GM21528 (cell line): ENCODE measurements around the gene TXN2.
"Not testable (repeated sequence)": the region's sequence is repeated elsewhere in the genome, so short reads cannot be mapped to it uniquely, and the experiment has no call there.

Experiments used
- ATAC-seq: cut with Tn5 transposase; IDR thresholded peaks from one replicate; pipeline ENCODE4 v1.9.1; 2021; ENCODE audit warnings: mild to moderate bottlenecking, moderate library complexity; ENCODE audit not compliant: unreplicated experiment, low FRiP score

Gene TXN2

DNA sequence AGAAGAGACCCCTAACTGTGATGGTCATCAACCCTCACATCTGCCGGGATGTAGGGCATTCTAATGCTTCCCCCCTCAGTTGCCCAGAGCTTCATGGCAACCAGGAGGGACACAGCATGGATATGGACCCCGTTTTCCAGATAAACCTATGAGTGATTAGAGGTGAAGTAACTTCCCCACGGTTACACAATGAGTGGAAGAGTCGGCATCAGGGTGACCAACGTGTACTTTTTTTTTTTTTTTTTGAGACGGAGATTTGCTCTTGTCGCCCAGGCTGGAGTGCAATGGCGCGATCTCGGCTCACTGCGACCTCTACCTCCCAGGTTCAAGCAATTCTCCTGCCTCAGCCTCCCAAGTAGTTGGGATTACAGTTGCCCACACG, 25.0 kb downstream of the TXN2 start:
- ATAC-seq = no peak

DNA sequence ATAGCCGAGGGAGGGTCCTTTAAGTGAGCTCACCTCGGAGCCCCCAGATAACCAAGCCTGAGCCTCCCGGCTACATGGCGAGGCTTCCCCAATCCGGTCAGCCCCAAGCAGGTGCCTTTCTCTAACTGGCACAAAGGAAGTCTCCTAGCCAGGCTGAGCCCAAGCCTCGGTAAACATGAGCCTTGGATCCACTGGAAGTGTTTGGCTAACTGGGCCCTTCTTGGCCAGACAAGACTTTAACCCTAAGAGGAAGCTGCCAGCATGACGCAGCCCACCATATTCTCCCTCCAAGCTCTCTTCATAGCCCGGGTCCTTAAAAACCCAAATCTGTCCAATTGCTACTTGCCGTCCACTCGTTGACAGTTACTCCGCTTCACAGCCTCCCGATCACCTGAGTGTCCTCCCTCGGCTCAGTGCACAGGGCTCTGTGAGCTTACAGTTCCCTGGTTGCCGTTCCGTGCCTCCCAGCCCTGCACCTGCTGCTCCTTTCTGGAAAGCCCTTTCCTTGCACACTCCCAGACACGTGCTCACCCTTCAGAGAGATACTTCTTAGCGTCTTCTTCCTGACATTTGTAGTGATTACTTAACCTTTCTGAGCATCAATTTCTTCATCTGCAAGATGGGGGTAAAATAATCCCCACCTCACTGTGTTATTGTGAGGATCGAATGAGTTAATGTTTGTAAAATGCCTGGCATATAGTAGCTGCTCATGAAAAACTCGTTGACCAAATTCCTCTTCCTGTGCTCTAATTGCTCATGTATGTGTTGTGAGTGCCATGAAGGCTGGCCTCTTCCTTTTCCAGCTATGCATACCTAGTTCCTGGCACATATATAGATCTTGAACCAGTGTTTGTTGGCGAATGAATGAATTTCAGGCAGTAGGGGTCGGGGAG, 25.6 kb downstream of the TXN2 start:
- ATAC-seq = no peak

DNA sequence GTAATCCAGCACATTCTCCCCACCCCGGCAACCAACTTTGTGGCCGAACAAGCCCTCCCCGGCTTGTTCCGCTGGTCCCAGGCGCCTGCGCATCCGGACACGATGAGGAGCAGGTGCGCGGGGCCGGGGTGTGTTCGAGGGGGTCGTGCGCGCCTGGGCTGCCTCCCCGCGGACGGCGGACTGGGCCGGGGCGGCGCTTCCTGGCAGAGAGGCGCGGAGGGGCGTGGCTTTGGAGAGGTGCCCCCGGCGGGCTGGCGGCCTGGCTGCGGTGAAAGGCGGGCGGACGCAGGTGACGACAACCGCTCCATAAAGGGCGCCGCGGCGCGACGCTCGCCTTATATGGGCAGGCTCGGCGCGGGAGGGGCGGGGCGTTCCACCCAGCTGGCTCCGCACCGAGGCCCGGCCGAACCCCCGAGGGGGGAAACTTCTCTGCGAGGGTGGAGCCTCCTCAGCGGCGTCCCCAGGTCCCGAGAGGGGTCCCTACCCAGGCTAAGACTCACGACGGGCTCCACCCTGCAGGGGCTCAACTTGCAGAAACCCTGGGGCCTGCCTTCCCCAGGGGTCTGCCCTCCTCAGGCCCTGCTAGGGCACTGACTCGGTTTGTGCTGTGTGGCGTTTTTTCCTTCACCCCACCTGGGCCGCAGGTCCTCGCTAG, 26.4 kb downstream of the TXN2 start:
- peak; percentile 48 for ATAC-seq

DNA sequence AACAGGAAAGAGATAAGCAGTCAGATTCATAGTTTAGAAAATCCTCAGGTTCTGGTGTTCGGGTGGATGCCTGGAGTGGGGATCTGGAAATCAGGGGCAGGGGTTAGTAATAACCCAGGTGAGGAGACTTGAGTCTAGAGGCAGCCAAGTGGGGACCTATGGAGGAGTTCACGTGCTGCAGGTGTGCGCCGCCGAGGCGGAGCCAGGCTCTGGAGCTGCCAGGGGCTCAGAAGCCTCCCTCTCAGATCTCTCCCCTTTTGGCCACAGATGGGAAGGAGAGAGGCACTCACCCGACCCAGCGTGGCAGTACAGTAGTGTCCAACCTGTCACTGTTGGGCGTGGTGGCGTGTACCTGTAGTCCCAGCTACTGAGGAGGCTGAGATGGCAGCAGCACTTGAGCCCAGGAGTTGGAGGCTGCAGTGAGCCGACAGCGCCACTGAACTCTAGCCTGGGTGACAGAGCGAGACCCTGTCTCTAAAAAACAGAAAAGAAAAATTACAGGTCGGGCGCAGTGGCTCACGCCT, 27.5 kb downstream of the TXN2 start:
- no peak for ATAC-seq

DNA sequence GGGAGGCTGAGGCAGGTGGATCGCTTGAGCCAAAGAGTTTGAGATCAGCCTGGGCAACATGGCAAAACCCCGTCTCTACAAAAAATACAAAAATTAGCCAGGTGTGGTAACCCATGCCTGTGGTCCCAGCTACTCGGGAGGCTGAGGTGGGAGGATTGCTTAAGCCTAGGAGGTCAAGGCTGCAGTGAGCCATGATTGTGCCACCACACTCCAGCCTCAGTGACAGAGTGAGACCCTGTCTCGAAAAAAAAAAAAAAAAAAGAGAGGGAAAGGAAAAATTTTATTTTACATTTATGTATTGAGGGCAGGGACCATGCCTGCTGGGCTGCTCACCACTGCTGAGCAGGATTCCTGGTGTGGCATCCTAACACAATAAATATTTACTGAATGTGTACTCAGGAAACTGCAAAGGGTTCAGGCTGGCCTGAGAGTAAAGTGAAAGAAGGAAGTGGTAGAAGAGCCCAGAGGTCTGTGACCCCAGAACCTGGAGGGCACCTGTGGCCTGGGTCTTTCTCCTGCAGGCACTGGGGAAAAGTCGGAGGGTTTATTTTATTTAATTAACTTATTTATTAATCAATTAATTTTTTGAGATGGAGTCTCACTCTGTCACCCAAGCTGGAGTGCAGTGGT, 28.3 kb downstream of the TXN2 start:
- not testable (repeated sequence) for ATAC-seq

DNA sequence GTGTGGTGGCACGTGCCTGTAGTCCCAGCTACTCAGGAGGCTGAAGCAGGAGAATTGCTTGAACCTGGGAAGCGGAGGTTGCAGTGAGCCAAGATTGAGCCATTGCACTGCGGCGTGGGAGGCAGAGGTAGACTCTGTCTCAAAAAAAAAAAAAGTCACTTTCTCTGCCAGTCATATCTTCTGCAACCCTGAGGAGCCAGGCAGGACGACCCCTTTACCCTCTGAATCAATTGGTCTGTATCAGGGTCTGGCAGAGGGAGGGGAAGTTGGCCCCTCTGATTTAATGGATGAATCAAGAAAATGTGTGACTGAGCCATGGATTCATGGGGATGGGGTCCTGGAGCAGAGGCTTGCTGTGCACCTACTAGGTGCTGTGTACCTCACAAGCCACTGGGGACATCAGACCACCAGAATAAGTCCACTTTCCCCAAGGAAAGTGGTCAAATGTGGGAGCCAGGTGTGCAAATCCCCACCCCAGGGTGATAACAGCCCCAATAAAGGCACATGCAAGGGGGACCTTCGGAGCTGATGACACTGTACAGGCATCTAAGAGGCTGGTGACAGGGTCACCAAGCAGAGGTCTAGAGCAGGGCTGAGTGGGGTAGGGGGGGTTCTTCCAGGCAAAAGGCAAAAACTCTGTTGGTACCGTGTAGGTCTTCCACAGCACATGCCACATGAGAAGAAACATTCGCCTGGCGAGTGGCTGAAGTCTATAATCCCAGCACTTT, 29.0 kb downstream of the TXN2 start:
- ATAC-seq = no peak

DNA sequence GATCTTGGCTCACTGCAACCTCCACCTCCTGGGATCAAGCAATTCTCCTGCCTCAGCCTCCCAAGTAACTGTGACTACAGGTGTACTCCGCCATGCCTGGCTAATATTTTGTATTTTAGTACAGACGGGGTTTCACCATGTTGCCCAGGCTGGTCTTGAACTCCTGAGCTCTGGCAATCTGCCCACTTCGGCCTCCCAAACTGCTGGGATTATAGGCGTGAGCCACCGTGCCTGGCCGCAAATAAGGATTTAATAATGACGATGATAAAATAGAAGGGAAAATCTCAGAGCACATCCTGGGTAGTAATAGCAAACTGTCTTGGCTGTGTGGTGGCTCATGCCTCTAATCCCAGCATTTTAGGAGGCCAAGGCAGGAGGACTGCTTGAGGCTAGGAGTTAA, 30.5 kb downstream of the TXN2 start:
- not testable (repeated sequence) for ATAC-seq

DNA sequence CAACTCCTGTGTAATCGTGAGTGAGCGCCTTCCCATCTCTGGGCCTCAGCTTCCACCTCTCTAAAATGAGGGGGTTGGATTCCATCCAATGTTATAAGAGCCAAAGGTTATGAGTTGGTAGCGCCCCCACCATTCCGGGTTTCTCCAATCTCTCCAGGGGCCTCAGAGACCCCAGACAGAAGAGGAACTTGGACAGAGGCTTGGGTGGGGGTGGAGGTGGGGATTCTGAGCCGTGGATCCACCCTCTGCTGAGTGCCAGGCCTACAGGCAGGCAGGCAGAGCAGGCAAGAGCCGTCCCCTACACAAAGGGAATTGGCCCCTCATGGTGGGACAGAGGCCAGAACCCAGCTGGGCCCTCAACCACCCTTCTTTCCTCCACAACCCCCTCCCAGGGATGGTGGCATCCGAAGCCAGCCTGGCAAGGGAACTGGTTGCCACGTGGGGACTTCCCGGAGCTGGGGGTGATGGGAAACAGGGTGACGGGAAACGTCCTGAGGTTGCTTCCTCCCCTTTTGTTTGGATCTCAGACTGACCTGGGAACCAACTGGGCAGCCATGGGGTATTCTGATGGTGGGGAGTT, 31.8 kb downstream of the TXN2 start:
- ATAC-seq = no peak

DNA sequence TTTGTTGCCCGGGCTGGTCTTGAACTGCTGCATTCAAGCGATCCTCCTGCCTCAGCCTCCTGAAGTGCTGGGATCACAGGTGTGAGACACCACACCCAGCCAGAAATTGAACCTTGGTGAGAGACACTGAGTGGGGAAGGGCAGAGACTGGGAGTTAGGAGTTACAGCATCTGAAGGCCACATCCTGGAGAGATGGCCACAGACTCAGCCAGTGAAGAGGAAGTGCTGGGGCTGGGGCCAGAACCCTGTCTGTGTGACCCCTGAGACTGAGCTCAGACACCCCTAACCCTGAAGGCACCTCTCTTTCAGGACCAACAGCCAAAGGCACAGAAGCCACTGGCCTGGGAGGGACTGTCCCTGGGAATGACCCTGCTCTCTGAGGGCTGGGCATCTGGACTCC, 33.8 kb downstream of the TXN2 start:
- ATAC-seq = no peak

DNA sequence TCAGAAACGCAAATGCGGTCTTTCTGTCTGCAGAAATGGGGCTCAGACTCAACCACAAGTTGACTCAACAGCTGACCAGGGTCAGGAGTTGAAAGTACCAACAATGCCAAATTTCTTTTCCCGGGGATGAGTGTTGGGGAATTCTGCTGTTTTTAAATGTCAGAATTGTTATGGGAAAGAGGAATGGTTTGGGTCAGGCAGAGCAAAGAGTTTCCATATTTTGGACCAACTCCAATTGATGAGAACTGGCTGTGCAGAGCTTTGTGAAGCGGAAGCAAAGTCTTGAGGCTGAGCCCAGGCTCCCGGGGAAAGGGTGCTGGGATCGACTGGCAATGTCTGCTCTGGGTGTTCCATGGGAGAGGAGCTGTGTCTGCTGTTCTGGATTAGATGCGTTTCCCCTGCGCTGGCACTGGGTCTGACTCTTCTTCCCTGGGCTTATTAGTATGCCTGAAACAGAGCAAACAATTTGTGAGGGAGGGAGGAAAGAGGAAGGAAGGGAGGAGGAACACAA, 36.2 kb downstream of the TXN2 start:
- ATAC-seq = no peak

DNA sequence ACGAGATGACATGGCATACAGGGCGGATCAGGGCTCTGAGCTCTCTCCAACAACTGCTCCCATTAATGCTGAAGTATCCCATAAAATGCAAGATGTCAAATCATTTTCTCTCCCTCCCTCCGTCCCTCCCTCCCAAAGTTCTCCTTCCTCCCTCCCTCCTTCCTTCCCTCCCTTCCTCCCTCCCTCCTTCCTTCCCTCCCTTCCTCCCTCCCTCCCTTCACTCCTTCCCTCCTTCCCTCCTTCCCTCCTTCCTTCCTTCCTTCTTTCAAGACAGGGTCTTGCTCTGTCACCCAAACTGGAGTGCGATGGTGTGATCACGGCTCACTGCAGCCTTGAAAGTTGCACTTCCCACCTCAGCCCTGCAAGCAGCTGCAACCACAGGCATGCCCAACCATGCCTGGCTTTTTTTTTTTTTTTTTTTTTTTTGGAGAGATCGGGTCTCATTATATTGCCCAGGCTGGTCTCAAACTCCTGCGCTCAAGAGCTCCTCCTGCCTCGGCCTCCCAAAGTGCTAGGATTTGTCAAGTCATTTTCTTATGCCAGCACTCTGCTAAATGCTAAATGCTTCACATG, 38.2 kb downstream of the TXN2 start:
- no peak for ATAC-seq

DNA sequence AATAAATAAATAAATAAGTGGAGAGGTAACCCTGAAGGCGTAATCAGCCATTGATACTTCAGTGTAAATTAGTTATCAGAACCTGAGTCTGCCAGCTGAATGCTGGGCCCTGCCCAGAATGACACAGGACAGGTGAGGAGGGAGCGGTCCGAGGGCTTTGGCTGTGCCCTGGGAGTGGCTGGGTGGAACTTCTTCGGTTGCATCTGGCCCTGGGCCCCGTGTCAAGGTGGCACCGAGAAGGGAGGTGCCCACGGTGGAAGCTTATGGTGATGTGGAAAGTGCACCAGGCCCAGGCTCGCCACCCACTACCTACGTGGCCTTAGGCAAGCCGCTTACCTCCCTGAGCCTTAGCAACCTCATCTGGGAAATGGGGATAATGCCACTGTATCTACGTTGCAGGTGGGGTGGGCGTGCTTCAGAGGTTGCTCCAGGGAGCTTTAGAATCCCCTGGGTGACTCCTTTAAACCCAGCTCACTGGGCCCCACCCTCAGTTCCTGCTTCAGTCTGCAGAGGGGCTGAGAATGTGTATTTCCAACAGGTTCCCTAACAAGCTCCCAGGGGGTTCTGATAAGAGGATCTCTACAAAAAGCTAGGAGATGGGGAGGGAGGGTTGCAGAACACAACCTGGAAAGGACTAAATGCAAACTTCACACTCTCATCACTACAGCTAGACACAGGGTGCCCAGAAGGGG, 38.8 kb downstream of the TXN2 start:
- no peak for ATAC-seq

DNA sequence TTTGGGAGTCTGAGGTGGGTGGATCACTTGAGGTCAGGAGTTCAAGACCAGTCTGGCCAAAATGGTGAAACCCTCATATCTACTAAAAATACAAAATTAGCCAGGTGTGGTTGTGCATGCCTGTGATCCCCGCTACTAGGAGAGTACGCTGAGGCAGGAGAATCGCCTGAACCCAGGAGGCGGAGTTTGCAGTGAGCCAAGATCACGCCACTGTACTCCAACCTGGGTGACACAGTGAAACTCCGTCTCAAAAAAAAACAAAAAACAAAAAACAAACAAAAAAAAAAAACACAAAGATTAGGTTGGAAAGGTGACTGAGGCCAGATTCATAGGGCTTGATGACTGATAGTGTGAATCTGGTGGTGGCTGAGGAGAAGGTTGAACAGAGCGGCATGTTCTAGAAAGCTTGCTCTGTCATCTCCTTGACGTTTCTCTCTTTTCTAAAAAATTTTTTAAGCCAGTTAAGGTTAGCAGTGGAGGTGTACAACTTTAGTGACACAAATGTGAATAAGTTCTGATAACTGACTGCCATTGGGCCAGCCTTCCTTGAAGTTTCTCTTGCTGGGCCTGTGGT, 40.9 kb downstream of the TXN2 start:
- ATAC-seq = no peak

DNA sequence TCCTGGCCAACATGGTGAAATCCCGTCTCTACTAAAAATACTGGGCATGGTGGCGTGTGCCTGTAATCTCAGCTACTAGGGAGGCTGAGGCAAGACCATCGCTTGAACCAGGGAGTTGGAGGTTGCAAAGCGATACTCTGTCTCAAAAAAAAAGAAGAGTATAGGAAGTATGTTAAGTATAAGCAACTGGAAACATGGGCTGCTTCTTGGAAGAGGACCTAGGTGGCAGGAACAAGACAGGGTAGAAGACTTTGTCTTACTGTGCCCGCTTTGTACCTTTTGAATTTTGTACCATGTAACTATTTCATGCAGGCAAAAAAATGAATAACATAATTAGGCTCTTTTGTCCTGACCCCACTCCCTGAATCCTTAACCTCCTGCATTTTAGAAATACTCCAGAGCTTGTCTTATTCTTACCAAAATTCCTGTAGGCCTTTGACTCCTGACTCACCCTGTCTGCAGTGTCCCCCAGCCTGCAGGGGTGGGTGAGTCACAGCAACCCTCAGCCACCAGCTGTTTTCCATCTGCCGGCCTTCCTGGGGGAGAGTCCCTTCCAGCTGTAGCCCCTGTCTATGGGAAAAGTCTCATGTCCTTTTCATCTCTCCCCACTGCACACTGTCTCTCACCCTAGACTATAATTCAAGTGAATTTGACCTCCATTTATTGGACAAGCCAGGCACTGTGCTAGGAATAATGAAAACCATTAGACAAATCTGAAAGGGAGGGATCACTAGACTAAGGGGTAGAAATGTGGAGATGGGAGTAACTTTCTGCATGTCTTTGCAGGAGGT, 41.8 kb downstream of the TXN2 start:
- ATAC-seq = no peak

DNA sequence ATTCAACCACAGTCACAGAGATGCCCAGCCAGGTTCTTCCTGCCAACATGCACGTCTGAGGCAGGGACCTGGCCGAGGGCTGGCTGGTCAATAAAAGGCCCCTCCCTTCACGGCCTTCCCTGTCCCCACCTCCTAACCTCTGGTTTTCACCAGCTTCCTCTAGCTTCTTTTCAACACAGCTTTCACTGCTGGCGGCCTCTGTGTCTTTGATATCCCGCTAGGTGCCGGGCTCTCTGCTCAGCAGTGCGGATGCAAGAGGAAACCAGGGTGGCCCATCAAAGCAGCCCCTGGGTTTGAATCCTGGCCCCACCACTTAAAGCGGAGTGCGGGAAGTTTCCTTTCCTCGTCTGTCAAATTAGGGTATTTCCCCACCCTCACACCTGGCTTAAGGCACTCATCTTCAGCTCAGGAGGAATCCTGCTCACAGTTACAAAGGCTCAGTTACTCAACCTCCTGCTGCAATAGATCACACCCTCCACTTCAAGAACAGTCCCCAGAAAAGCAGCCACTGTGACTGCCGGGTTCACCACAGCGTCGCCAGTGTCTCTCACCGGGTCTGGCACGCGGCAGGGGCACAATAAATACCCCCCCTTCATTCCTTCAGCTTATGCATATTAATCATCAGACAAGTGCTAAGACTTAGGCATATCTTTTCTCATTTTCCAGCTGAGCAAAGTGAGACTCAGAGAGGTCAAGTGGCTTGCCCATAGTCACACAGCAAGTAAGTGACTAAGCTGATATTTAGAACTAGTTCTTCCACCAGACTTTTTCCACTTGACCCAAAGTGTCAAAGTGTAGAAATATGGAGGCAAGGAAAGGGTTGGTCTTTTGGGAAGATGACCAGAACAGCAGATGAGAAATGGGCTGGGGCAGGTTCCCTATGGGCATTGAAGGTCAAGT, 45.7 kb downstream of the TXN2 start:
- ATAC-seq = peak; percentile 54

DNA sequence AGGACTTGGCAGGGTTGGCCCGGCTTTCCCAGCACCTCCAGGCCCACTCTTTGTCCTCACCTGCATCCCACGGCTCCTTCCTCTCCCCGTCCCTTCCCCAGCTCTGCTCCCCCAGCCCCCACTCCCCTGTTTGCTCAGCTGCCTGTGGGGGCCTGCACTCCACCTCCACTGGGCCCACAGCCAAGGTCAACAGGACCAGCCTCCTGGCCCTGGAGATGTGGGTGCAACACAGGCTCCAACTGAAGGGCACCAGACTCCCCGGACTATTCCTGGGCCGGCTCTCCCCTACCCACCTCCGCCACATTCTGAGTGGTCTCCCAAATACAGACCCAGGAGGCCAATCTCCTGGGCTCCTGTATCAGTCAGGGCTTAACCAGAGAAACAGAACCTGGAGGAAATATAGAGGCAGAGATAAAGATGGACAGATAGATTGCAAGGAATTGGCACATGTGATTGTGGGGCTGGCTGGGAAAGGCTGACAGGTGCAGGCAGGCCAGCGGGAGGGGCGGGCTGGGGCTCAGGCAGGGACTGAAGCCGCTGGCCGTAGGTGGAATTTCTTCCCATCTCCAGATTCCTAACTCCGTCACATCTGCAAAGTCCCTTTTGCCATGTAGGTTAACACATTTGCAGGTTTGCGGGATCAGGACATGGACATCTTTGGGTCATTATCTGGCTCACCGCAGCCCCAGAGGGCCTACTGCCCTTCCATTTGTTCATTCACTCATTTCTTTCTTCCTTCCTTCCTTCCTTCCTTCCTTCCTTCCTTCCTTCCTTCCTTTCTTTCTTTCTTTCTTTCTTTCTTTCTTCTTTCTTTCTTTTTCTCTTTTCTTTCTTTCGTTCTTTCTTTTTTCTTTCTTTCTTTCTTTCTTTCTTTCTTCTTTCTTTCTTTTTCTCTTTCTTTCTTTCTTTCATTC, 47.9 kb downstream of the TXN2 start:
- no peak for ATAC-seq
